Chondrocyte (in vitro differentiated cells): ENCODE data around the gene ST8SIA3. TPM values are rescaled to one million over a fixed set of nuclear protein-coding genes. Genes with fewer than 3 reads are reported as not detected.

ENCODE experiments used
- DNase-seq: peaks from one replicate; pipeline ENCODE4 v3.0.0; 2021; ENCODE audit warnings: mixed read lengths, low spot score
- H3K27ac Mint-ChIP-seq: one replicate; pipeline ENCODE4 v1.8.0; 2021; ENCODE audit warnings: mild to moderate bottlenecking, moderate library complexity, mixed read lengths; ENCODE audit not compliant: unreplicated experiment
- H3K27me3 Mint-ChIP-seq: 2 replicates; pipeline ENCODE4 v1.8.0; 2021; ENCODE audit warnings: low read depth, mixed read lengths
- H3K36me3 Mint-ChIP-seq: 2 replicates; pipeline ENCODE4 v1.8.0; 2021; ENCODE audit warnings: low read depth, mixed read lengths
- H3K4me1 Mint-ChIP-seq: 2 replicates; pipeline ENCODE4 v1.8.0; 2021; ENCODE audit warnings: low read depth, mild to moderate bottlenecking, mixed read lengths
- H3K4me3 Mint-ChIP-seq: one replicate; pipeline ENCODE4 v1.8.0; 2021; ENCODE audit warnings: mild to moderate bottlenecking, moderate library complexity, mixed read lengths; ENCODE audit not compliant: unreplicated experiment
- H3K9me3 Mint-ChIP-seq: 2 replicates; pipeline ENCODE4 v1.8.0; 2021; ENCODE audit warnings: low read depth, mixed read lengths
- CTCF ChIP-seq: fragments of 200-600 bp; sonication (generic); IDR thresholded peaks from 2 replicates; pipeline ENCODE4 v1.5.0; 2021; ENCODE audit warnings: antibody characterized with exemption, mild to moderate bottlenecking, moderate library complexity
- total RNA-seq: library from RNA; stranded (reverse); gene quantifications from 3 replicates; pipeline ENCODE4 v1.2.1, GENCODE V29; 2021

ST8SIA3 gene
- total RNA-seq, 1 donor from 2014 or later, result not detected

DNA sequence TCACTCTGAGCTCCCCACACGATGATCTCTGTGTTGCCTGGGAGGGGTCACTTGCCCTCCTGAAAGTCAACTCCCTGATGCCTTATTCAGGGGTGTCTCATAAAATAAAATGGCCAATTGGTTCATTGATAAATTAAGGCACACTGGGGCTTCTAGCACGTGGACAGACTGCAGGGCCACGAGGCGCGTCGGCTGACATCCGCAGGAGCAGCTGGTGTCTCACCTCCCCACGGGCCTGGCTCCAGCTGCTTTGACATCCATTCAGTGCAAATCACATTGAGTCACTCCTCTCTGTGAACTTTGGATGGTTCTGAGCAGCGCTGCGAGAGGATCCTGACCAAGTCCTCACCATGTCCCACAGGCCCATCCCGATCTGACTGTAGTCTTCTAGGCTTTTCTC is 4.6 kb upstream of the ST8SIA3 start:
- Mint-ChIP-seq H3K27ac (no peak overlapping the region), H3K9me3 (no peaks in the 10 kb centered on the region), H3K4me1 (peaks cover 4% of the 10 kb centered on the region), H3K36me3 (no peaks in the 10 kb centered on the region), H3K27me3 (peaks cover 27% of the 10 kb centered on the region), H3K4me3 (no peak overlapping the region)
- TF ChIP-seq CTCF, result no peak
- no peak for DNase-seq

- Mint-ChIP-seq H3K36me3 (no peaks in the 10 kb centered on the region), H3K27me3 (peaks cover 50% of the 10 kb centered on the region), H3K27ac (no peak overlapping the region), H3K9me3 (no peaks in the 10 kb centered on the region), H3K4me1 (peaks cover 16% of the 10 kb centered on the region), H3K4me3 (no peak overlapping the region)
- no peak for DNase-seq
- no peak for TF ChIP-seq CTCF
Measured at GRCh38 chr18:57352761-57353136, 392 bp downstream of the ST8SIA3 start.

- H3K27me3 Mint-ChIP-seq, result peaks cover 51% of the 10 kb centered on the region
- H3K36me3 Mint-ChIP-seq, result no peaks in the 10 kb centered on the region
- peaks cover 16% of the 10 kb centered on the region for H3K4me1 Mint-ChIP-seq
- no peak overlapping the region for H3K4me3 Mint-ChIP-seq
- no peak overlapping the region for H3K27ac Mint-ChIP-seq
- H3K9me3 Mint-ChIP-seq, result no peaks in the 10 kb centered on the region
- no peak for TF ChIP-seq CTCF
- DNase-seq, result no peak
Measured at GRCh38 chr18:57353137-57353939, 981 bp downstream of the ST8SIA3 start.

DNA sequence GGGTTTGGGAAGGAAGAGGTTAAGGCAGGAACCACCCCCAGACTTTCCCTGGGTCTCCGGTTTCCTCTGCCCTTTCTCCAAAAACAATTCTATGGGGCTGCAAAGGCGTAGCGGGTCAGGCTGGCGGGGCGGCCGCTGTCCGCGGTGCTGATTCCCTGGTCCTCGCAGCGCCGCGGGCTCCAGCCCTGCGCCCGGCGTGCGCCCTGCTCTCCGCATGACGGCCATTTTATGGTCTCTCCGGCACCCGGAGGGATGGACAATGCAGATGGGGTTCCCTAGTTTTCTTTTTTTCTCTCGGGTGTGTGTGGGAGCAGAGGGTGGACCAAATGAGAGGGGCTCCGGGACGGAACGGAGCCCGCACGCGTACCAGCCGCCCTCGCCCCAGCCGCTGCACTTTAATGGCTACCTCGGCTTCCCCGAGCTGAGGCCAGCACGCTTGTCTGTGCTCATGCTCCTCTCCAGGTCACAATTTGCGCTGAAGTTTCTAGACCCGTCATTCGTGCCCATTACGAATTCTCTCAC is 1.6 kb downstream of the ST8SIA3 start:
- no peak for DNase-seq
- no peak overlapping the region for H3K27ac Mint-ChIP-seq
- TF ChIP-seq CTCF, result no peak
- H3K4me3 Mint-ChIP-seq, result peak overlapping the region; percentile 42
- H3K36me3 Mint-ChIP-seq, result no peaks in the 10 kb centered on the region
- no peaks in the 10 kb centered on the region for H3K9me3 Mint-ChIP-seq
- H3K4me1 Mint-ChIP-seq, result peaks cover 16% of the 10 kb centered on the region
- H3K27me3 Mint-ChIP-seq, result peaks cover 53% of the 10 kb centered on the region

GRCh38 chr18:57359433-57359832 is 7.1 kb downstream of the ST8SIA3 start:
- H3K4me1 Mint-ChIP-seq, result peaks cover under 1% of the 10 kb centered on the region
- no peak for DNase-seq
- H3K9me3 Mint-ChIP-seq, result no peaks in the 10 kb centered on the region
- no peaks in the 10 kb centered on the region for H3K36me3 Mint-ChIP-seq
- TF ChIP-seq CTCF, result no peak
- no peak overlapping the region for H3K27ac Mint-ChIP-seq
- H3K27me3 Mint-ChIP-seq, result peaks cover 24% of the 10 kb centered on the region
- no peak overlapping the region for H3K4me3 Mint-ChIP-seq
